ENCODE measurements around the gene PSG6.
"Not testable (repeated sequence)": the region's sequence is repeated elsewhere in the genome, so short reads cannot be mapped to it uniquely, and the experiment has no call there.

PSG6 gene

GRCh38 chr19:42906162-42906561 lies 11.5 kb downstream of the PSG6 start:
- DNase-seq, result not testable (repeated sequence)

GRCh38 chr19:42900561-42900960 lies 17.1 kb downstream of the PSG6 start:
- peak; percentile 5 for DNase-seq

DNA sequence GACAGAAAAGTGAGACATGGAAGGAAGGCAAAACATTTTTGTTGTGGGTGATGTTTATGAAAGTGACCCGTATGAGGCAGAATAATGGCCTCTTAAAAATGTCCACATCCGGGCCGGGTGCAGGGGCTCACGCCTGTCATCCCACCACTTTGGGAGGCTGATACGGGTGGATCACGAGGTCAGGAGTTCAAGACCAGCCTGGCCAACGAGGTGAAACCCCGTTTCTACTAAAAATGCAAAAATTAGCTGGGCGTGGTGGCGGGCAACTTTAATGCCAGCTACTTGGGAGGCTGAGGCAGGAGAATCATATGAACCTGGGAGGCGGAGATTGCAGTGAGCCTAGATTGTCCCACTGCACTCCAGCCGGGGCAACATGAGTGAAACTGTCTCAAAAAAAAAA lies 18.0 kb downstream of the PSG6 start:
- not testable (repeated sequence) for DNase-seq

- DNase-seq, result not testable (repeated sequence)
These were observed 18.6 kb downstream of the PSG6 start for GRCh38 chr19:42899110-42899509.

DNA sequence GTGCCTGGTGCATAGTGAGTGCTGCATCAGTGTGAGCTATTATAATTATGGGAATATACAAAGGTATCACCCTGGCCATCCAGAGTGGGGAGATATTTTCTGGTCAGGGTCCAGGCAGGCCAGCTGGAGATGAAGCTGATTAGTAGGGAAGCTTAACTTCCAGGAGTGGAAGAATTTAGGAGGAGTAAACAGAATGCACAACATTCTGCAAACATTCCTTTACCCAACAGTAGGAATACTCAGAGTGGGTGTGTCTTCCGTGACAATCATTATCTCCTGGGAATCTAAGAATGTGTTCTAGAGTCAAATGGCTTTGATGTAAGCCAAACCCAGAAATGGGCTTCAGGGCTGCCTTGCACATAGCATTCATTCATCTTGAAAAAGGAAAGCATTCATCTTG lies 19.0 kb downstream of the PSG6 start:
- not testable (repeated sequence) for DNase-seq

DNA sequence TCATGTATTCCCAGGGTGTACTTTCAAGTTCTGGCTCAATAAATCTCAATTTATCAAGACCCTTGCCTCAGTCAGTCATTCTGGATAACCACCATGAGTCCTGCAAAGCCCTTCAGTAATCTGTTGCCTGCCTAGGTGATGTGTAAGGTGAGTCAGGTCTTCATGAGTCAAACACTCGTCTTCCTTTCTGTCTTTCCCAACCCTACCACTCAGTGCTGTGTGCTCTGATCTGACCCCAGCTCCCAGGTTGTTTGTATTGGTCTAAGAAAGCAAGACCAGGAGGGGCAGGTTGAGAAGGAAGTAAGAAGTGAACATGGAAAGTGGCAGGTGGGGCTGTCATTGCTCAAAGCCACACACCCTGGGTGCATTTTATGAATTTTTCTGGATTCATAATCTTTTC lies 20.0 kb downstream of the PSG6 start:
- DNase-seq, result not testable (repeated sequence)

DNA sequence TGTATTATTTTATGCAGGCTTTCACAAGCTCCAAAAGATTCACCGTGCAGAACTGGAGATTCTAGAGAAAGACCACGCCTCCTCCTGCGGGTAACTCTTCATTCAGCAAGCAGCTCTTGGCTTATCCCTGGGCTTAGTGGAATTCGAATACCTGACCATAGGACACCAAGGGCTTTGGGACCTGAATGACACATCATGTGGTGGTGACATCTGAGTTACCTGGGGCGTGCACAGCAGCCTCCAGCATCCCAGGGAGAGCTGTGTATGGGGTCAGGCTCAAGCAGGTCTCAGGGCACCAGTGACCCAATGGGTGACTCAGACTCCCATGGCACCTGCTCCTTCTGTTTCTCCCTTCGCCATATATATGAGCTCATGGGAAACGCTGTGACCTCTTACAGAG lies 27.2 kb downstream of the PSG6 start:
- DNase-seq, result not testable (repeated sequence)

DNA sequence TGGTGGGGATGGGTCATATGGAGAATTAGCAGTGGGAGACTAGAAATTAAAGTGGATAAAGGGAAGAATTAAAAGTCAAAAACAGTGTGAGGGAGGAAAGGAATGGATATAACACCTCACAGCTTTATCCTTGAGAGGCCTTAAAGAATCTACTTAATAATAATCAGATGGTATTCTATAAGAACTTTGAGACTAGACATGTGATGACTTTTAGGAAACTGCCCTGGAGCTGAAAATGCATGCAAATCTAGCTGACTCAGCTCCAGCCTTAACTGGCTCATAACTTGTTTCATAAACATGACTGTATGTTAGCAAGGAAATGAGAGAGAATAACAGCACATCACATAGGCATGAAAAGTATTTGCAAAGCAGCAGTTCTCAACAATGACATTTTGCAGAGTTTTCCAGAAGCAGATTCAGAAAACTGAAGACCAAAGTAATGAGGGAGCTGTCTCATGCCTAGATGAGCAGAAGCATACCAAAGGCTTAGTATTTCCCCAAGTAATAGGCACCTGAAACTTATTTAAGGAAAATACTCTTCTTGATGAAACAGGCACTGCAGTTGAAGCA lies 29.7 kb downstream of the PSG6 start:
- not testable (repeated sequence) for DNase-seq

- DNase-seq, result not testable (repeated sequence)
These were observed 35.0 kb downstream of the PSG6 start for GRCh38 chr19:42882730-42883129.

DNA sequence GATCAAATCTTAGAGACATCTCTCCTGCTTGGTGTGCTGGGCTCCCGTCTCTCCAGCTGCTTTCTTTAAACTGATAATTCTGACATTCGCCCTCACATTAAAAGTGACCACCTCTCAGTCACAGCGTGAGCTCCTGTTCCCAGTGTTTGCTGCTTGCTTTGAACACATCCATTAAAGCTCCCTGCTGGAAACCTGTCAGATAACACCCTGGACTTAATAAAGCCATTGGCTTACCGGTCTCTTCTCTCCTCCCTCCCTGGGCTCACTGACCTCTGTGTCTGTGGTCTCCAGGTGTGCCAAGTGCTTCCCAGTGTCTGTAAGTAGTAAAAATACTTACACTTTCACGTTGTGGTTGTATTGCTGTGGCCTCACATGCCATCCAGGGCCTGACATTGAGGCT lies 35.7 kb downstream of the PSG6 start:
- not testable (repeated sequence) for DNase-seq

- DNase-seq, result not testable (repeated sequence)
These were observed 36.4 kb downstream of the PSG6 start for GRCh38 chr19:42881279-42881678.

GRCh38 chr19:42880621-42881020 lies 37.1 kb downstream of the PSG6 start:
- DNase-seq, result not testable (repeated sequence)

- no peak for DNase-seq
These were observed 38.1 kb downstream of the PSG6 start, which contains the start of gene PSG1 for GRCh38 chr19:42879613-42880012. Gene PSG1, minus strand, starts transcription at chr19:42879713. Its CDS starts 132 bp downstream, at chr19:42879581.

- DNase-seq, result peak; percentile 38
These were observed 41.1 kb downstream of the PSG6 start for GRCh38 chr19:42876596-42876995.

DNA sequence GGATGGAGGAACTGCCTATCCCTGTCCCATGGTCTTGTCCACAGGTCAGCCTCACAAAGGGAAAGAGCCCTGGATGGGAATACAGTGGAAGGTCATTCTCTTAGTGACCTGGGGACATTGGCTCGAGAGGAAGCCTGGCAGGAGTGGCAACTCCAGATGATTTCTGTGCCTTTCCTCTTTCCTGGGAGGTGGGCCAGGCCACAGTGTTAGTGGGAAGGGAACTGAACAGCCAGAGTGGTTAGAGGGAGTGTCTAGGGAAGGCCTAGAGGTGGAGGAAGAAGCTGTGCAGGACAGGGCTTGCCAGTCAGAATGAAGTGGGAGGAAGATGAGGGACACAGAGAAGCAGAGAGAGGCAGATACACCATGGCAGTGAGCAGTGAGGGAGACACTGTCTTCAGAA lies 41.8 kb downstream of the PSG6 start:
- DNase-seq, result peak; percentile 28

DNA sequence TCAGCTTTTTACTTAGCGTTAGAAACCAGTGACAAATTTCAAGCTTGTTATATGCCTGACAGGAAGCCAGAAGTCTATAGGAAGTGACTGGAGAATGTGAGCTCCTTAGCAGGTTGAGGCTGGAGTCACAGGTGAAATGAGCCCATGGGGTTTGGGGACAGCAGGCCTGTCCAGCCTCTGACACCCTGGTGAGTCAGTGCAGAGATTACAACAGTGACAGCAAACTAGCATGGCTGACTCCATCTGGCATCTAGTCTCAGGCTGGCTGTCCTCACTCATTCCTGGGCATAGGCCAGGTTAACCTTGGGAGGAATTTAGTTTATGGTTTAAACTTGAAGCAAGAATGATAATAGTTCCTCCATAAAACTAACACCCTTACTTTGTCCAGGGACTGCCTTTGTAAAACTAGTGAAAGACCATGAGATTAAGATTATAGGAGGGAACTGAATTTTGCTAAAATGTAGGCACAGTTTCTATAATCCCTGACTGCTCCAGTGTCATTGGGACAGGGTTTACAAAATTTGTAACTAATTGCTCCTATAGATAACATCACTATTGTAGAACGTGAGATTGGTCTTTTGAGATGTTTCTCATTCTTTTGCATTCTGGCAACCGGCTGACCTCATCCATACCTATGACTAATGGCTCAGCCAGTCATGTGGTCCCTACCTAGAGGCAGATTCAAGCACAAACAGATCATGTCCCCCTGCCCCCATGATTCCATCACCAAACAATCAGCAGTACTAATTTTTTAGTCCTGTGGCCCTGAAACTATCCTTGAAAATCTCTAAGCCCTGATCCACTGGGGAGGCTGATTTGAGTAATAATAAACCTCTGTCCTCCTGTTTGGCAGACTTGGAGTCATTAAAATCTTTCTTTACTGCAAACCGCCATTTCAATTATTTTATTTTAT lies 42.5 kb downstream of the PSG6 start:
- DNase-seq, result peak; percentile 84

DNA sequence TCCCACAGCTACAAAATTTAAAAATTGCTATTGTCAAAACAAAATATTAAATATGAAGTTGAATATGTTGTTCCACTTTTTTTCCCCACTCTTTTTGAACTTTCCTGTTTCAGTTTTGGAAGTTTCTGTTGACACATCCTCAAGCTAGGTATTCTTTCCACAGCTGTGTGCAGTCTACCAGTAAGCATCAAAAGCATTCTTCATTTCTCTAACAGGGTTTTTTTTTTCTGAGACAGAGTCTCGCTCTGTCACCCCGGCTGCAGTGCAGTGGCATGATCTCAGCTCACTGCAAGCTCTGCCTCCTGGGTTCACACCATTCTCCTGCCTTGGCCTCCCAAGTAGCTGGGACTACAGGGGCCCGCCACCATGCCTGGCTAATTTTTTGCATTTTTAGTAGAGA lies 43.6 kb downstream of the PSG6 start:
- DNase-seq, result not testable (repeated sequence)

DNA sequence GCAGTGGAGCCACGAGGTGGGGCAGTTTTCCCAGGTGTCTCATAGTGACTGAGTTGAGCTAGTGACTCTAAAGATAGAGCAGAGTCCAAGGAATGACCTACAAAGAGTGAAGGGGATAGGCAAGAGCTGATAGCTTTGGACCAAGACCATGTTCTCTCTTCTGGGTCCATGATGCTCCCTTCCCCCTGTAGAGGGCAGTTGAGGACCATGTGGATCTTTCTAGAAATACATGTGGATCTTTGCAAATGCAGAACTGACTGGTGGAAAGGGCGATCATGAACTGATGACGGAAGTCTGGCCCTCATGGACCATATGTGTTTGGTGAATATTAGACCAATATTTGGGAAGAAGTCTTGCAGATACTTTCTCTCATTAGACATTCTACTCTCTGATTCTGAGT lies 45.1 kb downstream of the PSG6 start:
- DNase-seq, result no peak

- no peak for DNase-seq
These were observed 60.2 kb downstream of the PSG6 start for GRCh38 chr19:42857544-42857867.

- DNase-seq, result not testable (repeated sequence)
These were observed 60.7 kb downstream of the PSG6 start for GRCh38 chr19:42856866-42857543.

DNA sequence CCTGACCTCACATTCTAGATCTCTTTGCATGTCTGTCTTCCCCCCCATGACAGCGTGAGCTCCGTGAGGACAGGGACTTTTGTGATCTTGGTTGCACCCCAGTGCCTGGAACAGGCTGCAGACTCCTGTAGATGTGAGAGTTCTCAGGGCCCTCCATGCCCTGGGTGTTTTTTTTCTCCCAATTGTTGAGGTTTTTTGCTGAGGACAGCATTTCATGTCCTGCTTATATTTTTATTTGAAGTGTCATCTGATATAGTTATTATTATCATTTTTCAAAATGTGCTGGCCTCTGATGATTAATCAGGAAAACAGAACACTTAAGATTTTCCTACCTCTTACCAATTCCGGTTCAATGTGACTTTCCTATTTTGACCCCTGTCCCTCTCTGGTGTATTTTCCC lies 62.9 kb downstream of the PSG6 start:
- DNase-seq, result not testable (repeated sequence)

DNA sequence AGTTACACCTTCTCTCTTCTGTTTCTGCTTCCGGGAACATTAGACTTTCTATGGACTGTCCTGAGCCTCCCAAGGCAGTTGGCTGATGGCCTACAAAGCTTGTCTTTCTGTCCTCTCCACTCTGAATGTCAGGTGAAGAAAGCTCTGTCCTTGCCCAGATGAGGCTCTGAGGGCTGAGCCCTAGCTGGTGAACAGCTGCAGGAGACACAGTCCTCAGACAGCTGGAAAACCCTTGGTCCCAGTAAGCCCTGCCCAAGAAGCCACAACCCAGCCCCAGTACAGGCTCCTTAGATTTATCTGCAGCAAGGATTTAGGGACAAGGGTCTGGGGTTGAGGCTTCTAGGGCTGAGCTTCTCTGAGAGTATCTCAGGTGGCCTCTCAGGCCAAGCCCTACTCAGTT lies 64.5 kb downstream of the PSG6 start:
- not testable (repeated sequence) for DNase-seq

GRCh38 chr19:42852821-42853220 lies 64.9 kb downstream of the PSG6 start:
- not testable (repeated sequence) for DNase-seq

All from fibroblast of skin of right biceps (primary cell).